Karpas-422 (cell line): ENCODE data around the gene MIF4GD. TPM values are rescaled to one million over a fixed set of nuclear protein-coding genes. Genes with fewer than 3 reads are reported as not detected.

Experiments
- DNase-seq: peaks from one replicate; pipeline ENCODE4 v3.0.0-alpha.2; 2015
- H2AFZ ChIP-seq: fragments of 200-600 bp; sonication (generic); 2 replicates; pipeline ENCODE4 v1.6.1; 2014; ENCODE audit warnings: antibody characterized with exemption, low read length, mixed read lengths
- H3K27ac ChIP-seq: fragments of 200-600 bp; sonication (generic); 2 replicates; pipeline ENCODE4 v1.5.1; 2014; ENCODE audit warnings: mild to moderate bottlenecking, low read length, moderate library complexity
- H3K27me3 ChIP-seq: fragments of 200-600 bp; sonication (generic); 2 replicates; pipeline ENCODE4 v1.6.1; 2014; ENCODE audit warnings: low read length, mixed read lengths
- H3K36me3 ChIP-seq: fragments of 200-600 bp; sonication (generic); 2 replicates; pipeline ENCODE4 v1.6.1; 2014; ENCODE audit warnings: low read length, mixed read lengths; ENCODE audit not compliant: insufficient read depth
- H3K4me1 ChIP-seq: fragments of 200-600 bp; sonication (generic); 2 replicates; pipeline ENCODE4 v1.6.1; 2014; ENCODE audit warnings: mild to moderate bottlenecking, low read length, mixed read lengths
- H3K4me2 ChIP-seq: fragments of 200-600 bp; sonication (generic); 2 replicates; pipeline ENCODE4 v1.6.1; 2014; ENCODE audit warnings: low read length, low read depth, mild to moderate bottlenecking; ENCODE audit not compliant: poor library complexity, severe bottlenecking
- H3K4me3 ChIP-seq: fragments of 200-600 bp; sonication (generic); 2 replicates; pipeline ENCODE4 v1.5.1; 2014; ENCODE audit warnings: mild to moderate bottlenecking, antibody characterized with exemption, low read length, mixed read lengths
- H3K79me2 ChIP-seq: fragments of 200-600 bp; sonication (generic); 2 replicates; pipeline ENCODE4 v1.6.1; 2014; ENCODE audit warnings: mild to moderate bottlenecking, low read length, mixed read lengths
- H3K9ac ChIP-seq: fragments of 200-600 bp; sonication (generic); 2 replicates; pipeline ENCODE4 v1.6.0; 2014; ENCODE audit warnings: low read length
- H3K9me2 ChIP-seq: fragments of 200-600 bp; sonication (generic), shearing (Covaris generic); replicated peaks from 2 replicates; pipeline ENCODE4 v1.6.0; 2014; ENCODE audit warnings: mild to moderate bottlenecking, low read length, moderate library complexity; ENCODE audit not compliant: insufficient read depth
- H3K9me3 ChIP-seq: fragments of 300-700, 200-600 bp; sonication (generic); 2 replicates; pipeline ENCODE4 v1.6.1; 2014; ENCODE audit warnings: low read length, mixed read lengths
- H4K20me1 ChIP-seq: fragments of 200-600 bp; sonication (generic); 2 replicates; pipeline ENCODE4 v1.6.1; 2014; ENCODE audit warnings: mild to moderate bottlenecking, antibody characterized with exemption, low read length, low read depth; ENCODE audit not compliant: insufficient read depth
- total RNA-seq: library from RNA; depleted of rRNA; stranded (reverse); fragments of >200 nt; shearing (Covaris generic); gene quantifications from 2 replicates; pipeline ENCODE4 v1.2.3, GENCODE V29; 2014; ENCODE audit warnings: low replicate concordance

The MIF4GD gene
- total RNA-seq, 1 experiment from 2014 or later = 44.4 TPM

GRCh38 chr17:75239214-75239613 lies 31.8 kb downstream of the MIF4GD start:
- peaks cover 53% of the 10 kb centered on the region; the same call in 1 of the 2 replicates for H3K36me3 ChIP-seq
- H2AFZ ChIP-seq = no peak overlapping the region
- H3K4me1 ChIP-seq = peaks cover 34% of the 10 kb centered on the region
- no peaks in the 10 kb centered on the region for H3K27me3 ChIP-seq
- H4K20me1 ChIP-seq = peaks cover 5% of the 10 kb centered on the region; the same call in 1 of the 2 replicates
- no peak overlapping the region for H3K27ac ChIP-seq
- H3K9ac ChIP-seq = no peak overlapping the region
- H3K9me2 ChIP-seq = no peaks in the 10 kb centered on the region
- H3K9me3 ChIP-seq = no peaks in the 10 kb centered on the region
- no peak overlapping the region for H3K4me2 ChIP-seq
- H3K79me2 ChIP-seq = 0 out of 2 replicates have a peak, but pooled peaks cover 5% of the 10 kb centered on the region
- no peak for DNase-seq
- H3K4me3 ChIP-seq = no peak overlapping the region

GRCh38 chr17:75238684-75239191 lies 32.3 kb downstream of the MIF4GD start:
- Histone ChIP-seq H3K9me3 (no peaks in the 10 kb centered on the region), H3K4me3 (no peak overlapping the region), H3K4me1 (peaks cover 30% of the 10 kb centered on the region), H4K20me1 (peaks cover 5% of the 10 kb centered on the region; the same call in 1 of the 2 replicates), H3K4me2 (no peak overlapping the region), H3K9ac (no peak overlapping the region), H3K27ac (no peak overlapping the region), H3K9me2 (no peaks in the 10 kb centered on the region), H3K79me2 (0 out of 2 replicates have a peak, but pooled peaks cover 5% of the 10 kb centered on the region), H2AFZ (no peak overlapping the region), H3K36me3 (peaks cover 52% of the 10 kb centered on the region; the same call in 1 of the 2 replicates), H3K27me3 (no peaks in the 10 kb centered on the region)
- DNase-seq = peak; percentile 89

- Histone ChIP-seq H3K36me3 (peaks cover 46% of the 10 kb centered on the region), H3K27ac (no peak overlapping the region), H3K27me3 (no peaks in the 10 kb centered on the region), H3K4me3 (no peak overlapping the region), H3K9ac (no peak overlapping the region), H2AFZ (no peak overlapping the region), H4K20me1 (peaks cover 5% of the 10 kb centered on the region; the same call in 1 of the 2 replicates), H3K9me2 (no peaks in the 10 kb centered on the region), H3K4me1 (peaks cover 23% of the 10 kb centered on the region), H3K9me3 (no peaks in the 10 kb centered on the region), H3K4me2 (no peak overlapping the region), H3K79me2 (0 out of 2 replicates have a peak, but pooled peaks cover 5% of the 10 kb centered on the region)
- no peak for DNase-seq
These were observed 32.9 kb downstream of the MIF4GD start for GRCh38 chr17:75238020-75238580.

- 0 out of 2 replicates have a peak, but pooled peaks cover 5% of the 10 kb centered on the region for H3K79me2 ChIP-seq
- no peaks in the 10 kb centered on the region for H3K9me2 ChIP-seq
- H3K4me3 ChIP-seq = no peak overlapping the region
- H3K36me3 ChIP-seq = peaks cover 52% of the 10 kb centered on the region
- no peaks in the 10 kb centered on the region for H3K27me3 ChIP-seq
- H2AFZ ChIP-seq = no peak overlapping the region
- no peak overlapping the region for H3K9ac ChIP-seq
- no peak overlapping the region for H3K27ac ChIP-seq
- H4K20me1 ChIP-seq = peaks cover 5% of the 10 kb centered on the region; the same call in 1 of the 2 replicates
- peaks cover 16% of the 10 kb centered on the region for H3K4me1 ChIP-seq
- no peak overlapping the region for H3K4me2 ChIP-seq
- H3K9me3 ChIP-seq = no peaks in the 10 kb centered on the region
- DNase-seq = no peak
These were observed 33.7 kb downstream of the MIF4GD start for GRCh38 chr17:75237100-75238014.

- DNase-seq = no peak
- no peak overlapping the region for H3K9ac ChIP-seq
- H3K27ac ChIP-seq = no peak overlapping the region
- no peak overlapping the region for H3K4me2 ChIP-seq
- H2AFZ ChIP-seq = no peak overlapping the region
- peaks cover 5% of the 10 kb centered on the region; the same call in 1 of the 2 replicates for H4K20me1 ChIP-seq
- H3K79me2 ChIP-seq = 0 out of 2 replicates have a peak, but pooled peaks cover 5% of the 10 kb centered on the region
- no peaks in the 10 kb centered on the region for H3K4me1 ChIP-seq
- H3K9me2 ChIP-seq = no peaks in the 10 kb centered on the region
- no peaks in the 10 kb centered on the region for H3K27me3 ChIP-seq
- no peaks in the 10 kb centered on the region for H3K9me3 ChIP-seq
- peaks cover 37% of the 10 kb centered on the region for H3K36me3 ChIP-seq
- H3K4me3 ChIP-seq = no peak overlapping the region
These were observed 38.2 kb downstream of the MIF4GD start for GRCh38 chr17:75232786-75233185.

- H3K36me3 ChIP-seq = peaks cover 36% of the 10 kb centered on the region
- no peak for DNase-seq
- H3K9ac ChIP-seq = no peak overlapping the region
These were observed 39.1 kb downstream of the MIF4GD start for GRCh38 chr17:75231741-75232464.

GRCh38 chr17:75231071-75231470 lies 40.0 kb downstream of the MIF4GD start:
- no peaks in the 10 kb centered on the region for H3K9me3 ChIP-seq
- H3K79me2 ChIP-seq = no peaks in the 10 kb centered on the region
- no peaks in the 10 kb centered on the region for H3K4me1 ChIP-seq
- H4K20me1 ChIP-seq = no peaks in the 10 kb centered on the region
- no peak overlapping the region for H3K27ac ChIP-seq
- DNase-seq = no peak
- no peak overlapping the region for H3K9ac ChIP-seq
- peaks cover 31% of the 10 kb centered on the region for H3K36me3 ChIP-seq
- no peak overlapping the region for H3K4me3 ChIP-seq
- H3K9me2 ChIP-seq = no peaks in the 10 kb centered on the region
- no peak overlapping the region for H3K4me2 ChIP-seq
- H3K27me3 ChIP-seq = no peaks in the 10 kb centered on the region
- H2AFZ ChIP-seq = no peak overlapping the region

More at GRCh38 chr17:75231741-75232464, 39.1 kb downstream of the MIF4GD start:
- H3K4me3 ChIP-seq = no peak overlapping the region
- peaks cover 2% of the 10 kb centered on the region; the same call in 1 of the 2 replicates for H4K20me1 ChIP-seq
- no peak overlapping the region for H2AFZ ChIP-seq
- H3K27me3 ChIP-seq = no peaks in the 10 kb centered on the region
- H3K9me2 ChIP-seq = no peaks in the 10 kb centered on the region
- no peaks in the 10 kb centered on the region for H3K9me3 ChIP-seq
- no peak overlapping the region for H3K27ac ChIP-seq
- H3K4me1 ChIP-seq = no peaks in the 10 kb centered on the region
- no peaks in the 10 kb centered on the region for H3K79me2 ChIP-seq
- no peak overlapping the region for H3K4me2 ChIP-seq
